DND-41 (cell line): ENCODE measurements around the gene DDX47.

Source experiments
- EZH2 ChIP-seq: IDR thresholded peaks from 3 replicates; pipeline ENCODE4 v1.6.1; 2012; ENCODE audit warnings: borderline replicate concordance, low read depth, mild to moderate bottlenecking, moderate library complexity, low read length, inconsistent platforms; ENCODE audit not compliant: severe bottlenecking
- TF ChIP-seq, protein P1 (sequence below): IDR thresholded peaks from 2 replicates; pipeline ENCODE4 v1.5.1; 2012; ENCODE audit warnings: borderline replicate concordance, low read length, moderate library complexity, mild to moderate bottlenecking; ENCODE audit not compliant: poor library complexity, severe bottlenecking; ENCODE audit errors: extremely low read depth

DNA sequence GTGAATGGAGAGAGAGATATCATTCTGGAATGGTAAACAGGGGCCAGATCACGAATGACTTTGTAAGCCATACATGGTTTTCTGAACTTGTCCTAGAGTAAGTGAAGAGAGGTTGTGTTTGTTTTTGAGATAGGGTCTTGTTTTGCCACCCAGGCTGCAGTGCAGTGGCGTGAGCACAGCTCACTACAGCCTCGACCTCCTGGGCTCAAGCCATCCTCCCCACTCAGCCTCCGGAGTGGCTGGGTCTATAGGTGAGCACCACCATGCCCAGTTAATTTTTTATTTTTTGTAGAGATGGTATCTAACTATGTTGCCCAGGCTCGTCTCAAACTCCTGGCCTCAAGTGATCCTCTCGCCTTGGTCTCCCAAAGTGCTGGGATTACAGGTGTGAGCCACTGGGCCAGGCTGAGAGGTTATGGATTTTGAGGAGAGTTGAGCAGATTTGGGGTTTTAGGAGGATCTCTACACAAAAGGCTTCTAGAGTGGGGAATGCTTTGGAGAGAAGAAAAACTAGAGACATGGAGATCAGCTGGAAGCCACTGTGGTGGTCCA lies 58.5 kb downstream of the DDX47 start:
- no peak for TF ChIP-seq EZH2
- TF ChIP-seq, protein P1, sequence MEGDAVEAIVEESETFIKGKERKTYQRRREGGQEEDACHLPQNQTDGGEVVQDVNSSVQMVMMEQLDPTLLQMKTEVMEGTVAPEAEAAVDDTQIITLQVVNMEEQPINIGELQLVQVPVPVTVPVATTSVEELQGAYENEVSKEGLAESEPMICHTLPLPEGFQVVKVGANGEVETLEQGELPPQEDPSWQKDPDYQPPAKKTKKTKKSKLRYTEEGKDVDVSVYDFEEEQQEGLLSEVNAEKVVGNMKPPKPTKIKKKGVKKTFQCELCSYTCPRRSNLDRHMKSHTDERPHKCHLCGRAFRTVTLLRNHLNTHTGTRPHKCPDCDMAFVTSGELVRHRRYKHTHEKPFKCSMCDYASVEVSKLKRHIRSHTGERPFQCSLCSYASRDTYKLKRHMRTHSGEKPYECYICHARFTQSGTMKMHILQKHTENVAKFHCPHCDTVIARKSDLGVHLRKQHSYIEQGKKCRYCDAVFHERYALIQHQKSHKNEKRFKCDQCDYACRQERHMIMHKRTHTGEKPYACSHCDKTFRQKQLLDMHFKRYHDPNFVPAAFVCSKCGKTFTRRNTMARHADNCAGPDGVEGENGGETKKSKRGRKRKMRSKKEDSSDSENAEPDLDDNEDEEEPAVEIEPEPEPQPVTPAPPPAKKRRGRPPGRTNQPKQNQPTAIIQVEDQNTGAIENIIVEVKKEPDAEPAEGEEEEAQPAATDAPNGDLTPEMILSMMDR, result no peak
